ENCODE measurements around the gene CDC45.

The CDC45 gene

GRCh38 chr22:19517919-19518611 is 38.3 kb downstream of the CDC45 start:
- no peak for TF ChIP-seq CTCF (IDR thresholded peaks at IDR 0.05; ENCODE audit: insufficient read depth, missing control alignments)
- DNase-seq (ENCODE audit: insufficient read length, low spot score): no peak
- FAIRE-seq: no peak

GRCh38 chr22:19518635-19519034 is 38.9 kb downstream of the CDC45 start:
- FAIRE-seq (no peak), DNase-seq (ENCODE audit: insufficient read length, low spot score) (no peak)
- TF ChIP-seq CTCF (IDR thresholded peaks at IDR 0.05; ENCODE audit: insufficient read depth, missing control alignments): no peak

- no peak for TF ChIP-seq CTCF (IDR thresholded peaks at IDR 0.05; ENCODE audit: insufficient read depth, missing control alignments)
- FAIRE-seq: no peak
These were observed 39.6 kb downstream of the CDC45 start for GRCh38 chr22:19519041-19519926.

GRCh38 chr22:19520007-19520406 is 40.3 kb downstream of the CDC45 start:
- FAIRE-seq: no peak
- no peak for TF ChIP-seq CTCF (IDR thresholded peaks at IDR 0.05; ENCODE audit: insufficient read depth, missing control alignments)
- no peak for DNase-seq (ENCODE audit: insufficient read length, low spot score)

More at GRCh38 chr22:19519041-19519926, 39.6 kb downstream of the CDC45 start:
- DNase-seq (ENCODE audit: insufficient read length, low spot score): no peak

GRCh38 chr22:19520566-19521305 is 41.0 kb downstream of the CDC45 start:
- no peak for TF ChIP-seq CTCF (IDR thresholded peaks at IDR 0.05; ENCODE audit: insufficient read depth, missing control alignments)
- FAIRE-seq: no peak

GRCh38 chr22:19522190-19522880 is 42.6 kb downstream of the CDC45 start:
- DNase-seq (ENCODE audit: insufficient read length, low spot score): no peak
- no peak for TF ChIP-seq CTCF (IDR thresholded peaks at IDR 0.05; ENCODE audit: insufficient read depth, missing control alignments)
- FAIRE-seq: no peak

More at GRCh38 chr22:19520566-19521305, 41.0 kb downstream of the CDC45 start:
- no peak for DNase-seq (ENCODE audit: insufficient read length, low spot score)
